ENCODE measurements around the gene ITGA6.

Gene ITGA6

GRCh38 chr2:172429301-172429968 is 2.0 kb downstream of the ITGA6 start:
- Histone ChIP-seq H3K79me1 (ENCODE audit: low read depth, low read length) (no peaks in the 10 kb centered on the region), H3K36me3 (replicated peaks in 1 of 2; ENCODE audit: control insufficient read depth in 2 of 2, insufficient read depth in 2 of 2, low read length in 2 of 2) (no peaks in the 10 kb centered on the region), H3K9me3 (replicated peaks in 1 of 2; ENCODE audit: control insufficient read depth in 2 of 2, insufficient read depth in 1 of 2, low read depth in 1 of 2, low read length in 2 of 2) (peaks cover 0 to 2% of the 10 kb centered on the region in 2 donors), H3K4me2 (ENCODE audit: insufficient read depth, low read length, poor library complexity, severe bottlenecking) (peak overlapping the region; percentile 81), H3K4me3 (ENCODE audit: low read length in 2 of 2) (peak overlapping the region; percentile 76 to 89), H3K27me3 (ENCODE audit: control insufficient read depth in 3 of 3, insufficient read depth in 3 of 3, low read depth in 1 of 3, low read length in 3 of 3) (peaks cover 0 to 23% (median 4%) of the 10 kb centered on the region in 3 experiments), H3K4me1 (ENCODE audit: control insufficient read depth in 2 of 2, insufficient read depth in 1 of 2, low read depth in 1 of 2, low read length in 2 of 2) (peaks cover 6 to 10% of the 10 kb centered on the region in 2 donors), H2BK15ac (ENCODE audit: low read length) (no peak overlapping the region), H2BK12ac (ENCODE audit: low read length) (no peak overlapping the region), H4K8ac (ENCODE audit: low read depth, low read length) (no peak overlapping the region), H3K27ac (replicated peaks; ENCODE audit: low read length) (no peak overlapping the region), H2AFZ (ENCODE audit: low read length) (no peak overlapping the region), H3K14ac (ENCODE audit: low read length) (no peak overlapping the region), H4K91ac (ENCODE audit: low read depth, low read length, poor library complexity) (no peak overlapping the region), H3K23ac (ENCODE audit: low read depth, low read length, poor library complexity) (no peak overlapping the region), H2BK5ac (ENCODE audit: low read length) (no peak overlapping the region), H2BK120ac (ENCODE audit: low read depth, low read length) (no peak overlapping the region), H3K9ac (ENCODE audit: low read depth, low read length, poor library complexity) (no peak overlapping the region), H2AK5ac (ENCODE audit: low read depth, low read length) (no peak overlapping the region), H3K4ac (ENCODE audit: low read length) (no peak overlapping the region), H3K18ac (ENCODE audit: low read length) (no peak overlapping the region)
- no CpG with 5 or more reads among the region's 9 CpGs for WGBS, 2 donors (ENCODE audit: extremely low coverage in 2 of 2, insufficient read length in 2 of 2, insufficient replicate concordance in 1 of 2)
- no peak for DNase-seq (ENCODE audit: low spot score)

GRCh38 chr2:172430027-172430426 is 2.6 kb downstream of the ITGA6 start:
- Histone ChIP-seq H3K4me2 (ENCODE audit: insufficient read depth, low read length, poor library complexity, severe bottlenecking) (no peak overlapping the region), H3K36me3 (replicated peaks in 1 of 2; ENCODE audit: control insufficient read depth in 2 of 2, insufficient read depth in 2 of 2, low read length in 2 of 2) (no peaks in the 10 kb centered on the region), H3K27me3 (ENCODE audit: control insufficient read depth in 3 of 3, insufficient read depth in 3 of 3, low read depth in 1 of 3, low read length in 3 of 3) (peaks cover 0 to 20% (median 4%) of the 10 kb centered on the region in 3 experiments), H2BK15ac (ENCODE audit: low read length) (no peak overlapping the region), H4K8ac (ENCODE audit: low read depth, low read length) (no peak overlapping the region), H3K23ac (ENCODE audit: low read depth, low read length, poor library complexity) (no peak overlapping the region), H3K14ac (ENCODE audit: low read length) (no peak overlapping the region), H3K27ac (replicated peaks; ENCODE audit: low read length) (no peak overlapping the region), H4K91ac (ENCODE audit: low read depth, low read length, poor library complexity) (no peak overlapping the region), H3K79me1 (ENCODE audit: low read depth, low read length) (no peaks in the 10 kb centered on the region), H2BK120ac (ENCODE audit: low read depth, low read length) (no peak overlapping the region), H3K4me3 (ENCODE audit: low read length in 2 of 2) (no peak overlapping the region), H2AFZ (ENCODE audit: low read length) (no peak overlapping the region), H3K9ac (ENCODE audit: low read depth, low read length, poor library complexity) (no peak overlapping the region), H3K18ac (ENCODE audit: low read length) (no peak overlapping the region), H2BK5ac (ENCODE audit: low read length) (no peak overlapping the region), H3K4ac (ENCODE audit: low read length) (no peak overlapping the region), H3K9me3 (replicated peaks in 1 of 2; ENCODE audit: control insufficient read depth in 2 of 2, insufficient read depth in 1 of 2, low read depth in 1 of 2, low read length in 2 of 2) (peaks cover 0 to 2% of the 10 kb centered on the region in 2 donors), H2AK5ac (ENCODE audit: low read depth, low read length) (no peak overlapping the region), H2BK12ac (ENCODE audit: low read length) (no peak overlapping the region), H3K4me1 (ENCODE audit: control insufficient read depth in 2 of 2, insufficient read depth in 1 of 2, low read depth in 1 of 2, low read length in 2 of 2) (peaks cover 10 to 12% of the 10 kb centered on the region in 2 donors)
- WGBS, 2 donors (ENCODE audit: extremely low coverage in 2 of 2, insufficient read length in 2 of 2, insufficient replicate concordance in 1 of 2) = no CpG with 5 or more reads among the region's 1 CpG
- no peak for DNase-seq (ENCODE audit: low spot score)

DNA sequence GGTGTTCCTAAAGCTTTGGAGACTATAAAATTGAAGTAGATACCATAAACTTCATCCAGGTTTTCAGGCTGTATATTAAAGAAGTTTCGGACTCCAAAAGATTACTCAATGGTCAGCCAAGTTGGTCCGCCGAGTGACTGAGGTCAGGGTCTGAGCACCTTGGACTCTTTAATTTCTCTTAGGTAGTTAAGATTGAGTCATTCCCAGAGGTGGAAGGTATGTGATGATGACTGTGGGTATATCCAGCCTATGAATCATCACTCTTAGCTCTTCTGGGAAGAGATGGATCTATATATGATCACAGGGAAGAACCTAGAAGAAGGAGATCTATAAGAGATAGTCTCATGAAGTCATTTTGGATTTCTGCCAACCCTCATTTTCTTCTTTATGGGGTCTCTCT is 3.3 kb downstream of the ITGA6 start:
- Histone ChIP-seq H3K4me3 (ENCODE audit: low read length in 2 of 2) (no peak overlapping the region), H3K4me1 (ENCODE audit: control insufficient read depth in 2 of 2, insufficient read depth in 1 of 2, low read depth in 1 of 2, low read length in 2 of 2) (peaks cover 13 to 16% of the 10 kb centered on the region in 2 donors), H3K9me3 (replicated peaks in 1 of 2; ENCODE audit: control insufficient read depth in 2 of 2, insufficient read depth in 1 of 2, low read depth in 1 of 2, low read length in 2 of 2) (peaks cover 0 to 2% of the 10 kb centered on the region in 2 donors)

DNA sequence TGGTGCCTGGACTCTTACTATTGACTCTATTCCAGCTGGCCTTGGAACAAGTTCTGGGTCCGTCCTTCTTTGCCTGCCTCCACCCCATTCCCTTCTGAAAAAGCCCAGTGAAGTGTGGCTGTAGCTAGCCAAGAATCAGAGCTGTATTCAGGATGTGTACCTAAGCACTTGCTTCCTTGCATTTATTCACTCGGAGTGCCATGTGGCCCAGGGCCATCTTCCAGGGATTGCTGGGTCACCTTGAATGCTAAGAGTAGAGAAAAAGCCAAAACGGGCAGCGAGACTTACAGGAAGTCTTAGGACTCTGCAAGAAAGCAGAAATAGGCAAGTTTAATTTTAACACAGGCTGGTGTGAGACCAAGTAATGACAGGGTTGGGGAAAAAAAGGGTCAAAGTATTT is 4.1 kb downstream of the ITGA6 start:
- Histone ChIP-seq H3K4me1 (ENCODE audit: control insufficient read depth in 2 of 2, insufficient read depth in 1 of 2, low read depth in 1 of 2, low read length in 2 of 2) (peaks cover 13 to 16% of the 10 kb centered on the region in 2 donors), H3K9ac (ENCODE audit: low read depth, low read length, poor library complexity) (no peak overlapping the region), H3K23ac (ENCODE audit: low read depth, low read length, poor library complexity) (no peak overlapping the region), H2AFZ (ENCODE audit: low read length) (no peak overlapping the region), H3K79me1 (ENCODE audit: low read depth, low read length) (no peaks in the 10 kb centered on the region), H3K4me3 (ENCODE audit: low read length in 2 of 2) (no peak overlapping the region), H3K4me2 (ENCODE audit: insufficient read depth, low read length, poor library complexity, severe bottlenecking) (no peak overlapping the region), H2BK5ac (ENCODE audit: low read length) (no peak overlapping the region), H3K27ac (replicated peaks; ENCODE audit: low read length) (no peak overlapping the region), H4K8ac (ENCODE audit: low read depth, low read length) (no peak overlapping the region), H3K14ac (ENCODE audit: low read length) (peak overlapping the region; percentile 2), H2AK5ac (ENCODE audit: low read depth, low read length) (no peak overlapping the region), H4K91ac (ENCODE audit: low read depth, low read length, poor library complexity) (no peak overlapping the region), H2BK12ac (ENCODE audit: low read length) (no peak overlapping the region), H3K9me3 (replicated peaks in 1 of 2; ENCODE audit: control insufficient read depth in 2 of 2, insufficient read depth in 1 of 2, low read depth in 1 of 2, low read length in 2 of 2) (peaks cover 0 to 2% of the 10 kb centered on the region in 2 donors), H2BK120ac (ENCODE audit: low read depth, low read length) (no peak overlapping the region), H2BK15ac (ENCODE audit: low read length) (no peak overlapping the region), H3K36me3 (replicated peaks in 1 of 2; ENCODE audit: control insufficient read depth in 2 of 2, insufficient read depth in 2 of 2, low read length in 2 of 2) (no peaks in the 10 kb centered on the region), H3K4ac (ENCODE audit: low read length) (no peak overlapping the region), H3K27me3 (ENCODE audit: control insufficient read depth in 3 of 3, insufficient read depth in 3 of 3, low read depth in 1 of 3, low read length in 3 of 3) (peaks cover 0 to 8% (median 4%) of the 10 kb centered on the region in 3 experiments), H3K18ac (ENCODE audit: low read length) (peak overlapping the region; percentile 57)
- no peak for DNase-seq (ENCODE audit: low spot score)
- WGBS, 2 donors (ENCODE audit: extremely low coverage in 2 of 2, insufficient read length in 2 of 2, insufficient replicate concordance in 1 of 2) = no CpG with 5 or more reads among the region's 4 CpGs

More for the DNA sequence above, 3.3 kb downstream of the ITGA6 start:
- WGBS, 2 donors (ENCODE audit: extremely low coverage in 2 of 2, insufficient read length in 2 of 2, insufficient replicate concordance in 1 of 2) = no CpG with 5 or more reads among the region's 3 CpGs
- Histone ChIP-seq H2BK120ac (ENCODE audit: low read depth, low read length) (no peak overlapping the region), H2AFZ (ENCODE audit: low read length) (no peak overlapping the region), H3K14ac (ENCODE audit: low read length) (no peak overlapping the region), H3K27me3 (ENCODE audit: control insufficient read depth in 3 of 3, insufficient read depth in 3 of 3, low read depth in 1 of 3, low read length in 3 of 3) (peaks cover 0 to 16% (median 4%) of the 10 kb centered on the region in 3 experiments), H2AK5ac (ENCODE audit: low read depth, low read length) (no peak overlapping the region), H2BK5ac (ENCODE audit: low read length) (no peak overlapping the region), H3K18ac (ENCODE audit: low read length) (no peak overlapping the region), H3K4ac (ENCODE audit: low read length) (no peak overlapping the region), H4K91ac (ENCODE audit: low read depth, low read length, poor library complexity) (no peak overlapping the region), H3K4me2 (ENCODE audit: insufficient read depth, low read length, poor library complexity, severe bottlenecking) (no peak overlapping the region), H3K27ac (replicated peaks; ENCODE audit: low read length) (no peak overlapping the region), H3K23ac (ENCODE audit: low read depth, low read length, poor library complexity) (no peak overlapping the region), H3K79me1 (ENCODE audit: low read depth, low read length) (no peaks in the 10 kb centered on the region), H3K36me3 (replicated peaks in 1 of 2; ENCODE audit: control insufficient read depth in 2 of 2, insufficient read depth in 2 of 2, low read length in 2 of 2) (no peaks in the 10 kb centered on the region), H4K8ac (ENCODE audit: low read depth, low read length) (no peak overlapping the region), H2BK15ac (ENCODE audit: low read length) (no peak overlapping the region), H3K9ac (ENCODE audit: low read depth, low read length, poor library complexity) (no peak overlapping the region), H2BK12ac (ENCODE audit: low read length) (no peak overlapping the region)
- no peak for DNase-seq (ENCODE audit: low spot score)

All from neuronal stem cell (in vitro differentiated cells).